Stimulated activated CD4-positive, alpha-beta T cell treated with anti-CD3 and anti-CD28 coated beads, Interleukin-15, amount 100 ng/mL, for 48 hours (primary cell): ENCODE results near the gene CLINT1.
"Not testable (repeated sequence)": the region's sequence is repeated elsewhere in the genome, so short reads cannot be mapped to it uniquely, and the experiment has no call there.

ENCODE experiments used
- DNase-seq, 2 donors: peaks; one replicate each; pipeline ENCODE4 v3.0.0-alpha.2; 2020; ENCODE audit warnings: low read depth in 2 of 2

The CLINT1 gene

GRCh38 chr5:157858527-157859226, at the start of gene CLINT1:
Gene CLINT1, minus strand, starts transcription at chr5:157859145. Its CDS starts 175 bp downstream, at chr5:157858970.
- DNase-seq = peak; percentile 81 to 86

GRCh38 chr5:157908459-157908858, 49.5 kb upstream of the CLINT1 start:
- no peak for DNase-seq

- no peak for DNase-seq
Observed at GRCh38 chr5:157907479-157907878, 48.5 kb upstream of the CLINT1 start.

- DNase-seq = no peak
Observed at GRCh38 chr5:157903117-157903450, 44.1 kb upstream of the CLINT1 start.

- no peak for DNase-seq
Observed at GRCh38 chr5:157902449-157903116, 43.6 kb upstream of the CLINT1 start.

GRCh38 chr5:157900644-157901043, 41.7 kb upstream of the CLINT1 start:
- no peak for DNase-seq

GRCh38 chr5:157893611-157894010, 34.7 kb upstream of the CLINT1 start:
- no peak for DNase-seq

GRCh38 chr5:157892974-157893373, 34.0 kb upstream of the CLINT1 start:
- no peak for DNase-seq

GRCh38 chr5:157890836-157891597, 32.1 kb upstream of the CLINT1 start:
- DNase-seq = no peak

GRCh38 chr5:157888814-157889532, 30.0 kb upstream of the CLINT1 start:
- no peak for DNase-seq

- DNase-seq = no peak
Observed at GRCh38 chr5:157886796-157887380, 27.9 kb upstream of the CLINT1 start.

GRCh38 chr5:157885051-157885450, 26.1 kb upstream of the CLINT1 start:
- DNase-seq = not testable (repeated sequence)

- DNase-seq = not testable (repeated sequence)
Observed at GRCh38 chr5:157881498-157881897, 22.6 kb upstream of the CLINT1 start.

- DNase-seq = no peak
Observed at GRCh38 chr5:157877821-157878220, 18.9 kb upstream of the CLINT1 start.

GRCh38 chr5:157874861-157875260, 15.9 kb upstream of the CLINT1 start:
- no peak for DNase-seq

- no peak for DNase-seq
Observed at GRCh38 chr5:157870837-157871834, 12.2 kb upstream of the CLINT1 start.

- DNase-seq = no peak
Observed at GRCh38 chr5:157867751-157868387, 8.9 kb upstream of the CLINT1 start.

GRCh38 chr5:157866536-157866935, 7.6 kb upstream of the CLINT1 start:
- DNase-seq = no peak

- DNase-seq = no peak
Observed at GRCh38 chr5:157865781-157866180, 6.8 kb upstream of the CLINT1 start.

- no peak for DNase-seq
Observed at GRCh38 chr5:157864067-157864466, 5.1 kb upstream of the CLINT1 start.
